Endometrium (tissue), 2 donors: Measurements from ENCODE around the gene PANX2.

Source experiments
- FAIRE-seq: peaks from 2 replicates; lab custom pipeline; 2012; peaks lifted over from hg19 to GRCh38; lab: Jason Lieb, UNC
- donor health status: control.
- donor health status: control.

The PANX2 gene

GRCh38 chr22:50216055-50216683, 45.6 kb downstream of the PANX2 start:
- no peak for FAIRE-seq

- no peak for FAIRE-seq
Observed at GRCh38 chr22:50216684-50217520, 46.4 kb downstream of the PANX2 start.

DNA sequence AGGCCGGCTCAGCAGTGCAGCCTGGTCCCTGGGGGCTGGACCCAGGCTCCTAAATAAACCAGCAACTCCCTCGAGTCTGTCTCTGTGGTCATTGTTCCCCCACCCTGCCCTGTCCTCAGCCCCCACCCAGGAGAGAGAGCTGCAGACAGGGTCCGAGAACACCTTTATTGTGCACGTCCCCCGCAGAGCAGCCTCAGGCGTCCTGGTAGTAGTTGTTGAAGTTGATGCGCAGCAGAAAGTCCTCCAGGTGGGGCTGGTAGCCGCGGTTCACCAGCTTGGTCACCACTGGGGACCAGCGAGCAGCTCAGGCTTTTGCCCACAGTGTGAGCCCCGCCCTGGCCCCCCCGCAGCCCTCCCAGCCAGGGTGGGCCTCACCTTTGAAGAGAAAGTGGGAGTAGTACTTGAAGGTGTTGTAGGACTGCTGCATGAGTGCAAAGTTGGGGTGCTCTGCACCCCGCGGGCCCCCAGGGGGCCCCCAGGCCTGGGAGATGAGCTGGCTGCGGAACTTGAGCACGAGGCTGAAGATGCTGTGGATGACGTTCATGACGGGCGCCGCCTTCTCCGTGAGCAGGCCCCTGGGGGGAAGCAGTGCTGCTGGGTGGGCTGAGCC, 47.1 kb downstream of the PANX2 start:
- FAIRE-seq, result no peak

GRCh38 chr22:50218153-50218995, 47.8 kb downstream of the PANX2 start:
- FAIRE-seq, result no peak

GRCh38 chr22:50218996-50219727, 48.6 kb downstream of the PANX2 start:
- no peak for FAIRE-seq

DNA sequence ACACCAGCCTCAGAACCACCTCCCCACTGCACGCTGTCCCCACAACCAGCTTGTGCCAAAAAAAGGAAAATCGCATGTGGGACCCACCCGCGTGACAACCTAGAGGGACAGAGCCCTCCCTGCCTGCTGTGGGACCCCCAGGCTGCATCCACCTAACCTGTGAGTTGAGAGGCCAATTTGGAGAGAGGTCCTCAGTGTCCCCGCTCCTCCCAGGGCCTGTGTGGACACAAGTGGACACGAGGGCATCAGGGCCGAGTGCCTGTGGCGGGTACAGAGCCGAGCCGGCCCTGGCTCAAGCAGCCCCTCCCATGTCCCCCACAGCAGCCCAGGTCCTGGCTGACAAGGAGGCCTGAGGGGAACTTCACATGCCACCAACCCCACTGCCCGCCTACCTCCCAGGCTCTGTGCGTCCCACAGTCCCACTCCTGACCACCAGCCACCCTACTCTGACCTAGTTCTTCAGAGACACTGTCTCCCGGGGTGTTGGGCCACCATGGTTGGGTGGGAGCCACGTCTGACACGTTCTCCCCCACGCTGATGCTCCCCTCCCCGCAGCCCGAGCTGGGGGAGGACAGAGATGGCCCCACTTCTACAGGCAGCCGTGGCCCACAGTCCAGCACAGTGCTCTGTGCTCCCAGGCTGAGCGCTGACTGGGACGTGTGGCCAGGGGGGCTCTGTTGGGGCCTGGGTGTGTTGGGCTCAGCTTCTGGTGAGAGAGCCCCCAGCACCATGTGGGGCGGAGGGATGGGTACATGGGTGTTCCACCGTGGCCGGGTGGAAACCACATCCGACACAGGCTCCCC, 49.5 kb downstream of the PANX2 start:
- no peak for FAIRE-seq

DNA sequence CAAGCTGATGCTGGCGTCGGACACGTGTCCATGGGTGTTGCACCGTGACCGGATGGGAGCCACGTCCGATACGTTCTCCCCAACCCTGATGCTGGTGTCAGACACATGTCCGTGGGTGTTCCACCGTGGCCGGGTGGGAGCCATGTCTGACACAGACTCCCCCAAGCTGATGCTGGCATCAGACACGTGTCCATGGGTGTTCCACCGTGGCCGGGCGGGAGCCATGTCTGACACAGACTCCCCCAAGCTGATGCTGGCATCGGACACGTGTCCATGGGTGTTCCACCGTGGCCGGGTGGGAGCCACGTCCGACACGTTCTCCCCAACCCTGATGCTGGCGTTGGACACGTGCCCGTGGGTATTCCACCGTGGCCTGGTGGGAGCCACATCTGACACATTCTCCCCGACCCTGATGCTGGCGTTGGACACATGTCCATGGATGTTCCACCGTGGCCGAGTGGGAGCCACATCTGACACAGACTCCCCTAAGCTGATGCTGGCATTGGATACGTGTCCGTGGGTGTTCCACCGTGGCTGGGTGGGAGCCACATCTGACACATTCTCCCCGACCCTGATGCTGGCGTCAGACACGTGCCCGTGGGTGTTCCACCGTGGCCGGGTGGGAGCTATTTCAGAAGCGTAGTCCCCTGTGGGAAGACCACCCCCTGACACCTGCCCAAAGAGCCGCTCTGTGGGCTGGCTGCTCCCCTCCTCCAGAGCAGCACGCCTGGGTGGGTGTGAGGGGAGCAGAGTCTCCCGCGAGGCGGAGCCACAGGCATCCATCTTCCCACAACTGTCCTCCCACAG, 50.3 kb downstream of the PANX2 start:
- no peak for FAIRE-seq

DNA sequence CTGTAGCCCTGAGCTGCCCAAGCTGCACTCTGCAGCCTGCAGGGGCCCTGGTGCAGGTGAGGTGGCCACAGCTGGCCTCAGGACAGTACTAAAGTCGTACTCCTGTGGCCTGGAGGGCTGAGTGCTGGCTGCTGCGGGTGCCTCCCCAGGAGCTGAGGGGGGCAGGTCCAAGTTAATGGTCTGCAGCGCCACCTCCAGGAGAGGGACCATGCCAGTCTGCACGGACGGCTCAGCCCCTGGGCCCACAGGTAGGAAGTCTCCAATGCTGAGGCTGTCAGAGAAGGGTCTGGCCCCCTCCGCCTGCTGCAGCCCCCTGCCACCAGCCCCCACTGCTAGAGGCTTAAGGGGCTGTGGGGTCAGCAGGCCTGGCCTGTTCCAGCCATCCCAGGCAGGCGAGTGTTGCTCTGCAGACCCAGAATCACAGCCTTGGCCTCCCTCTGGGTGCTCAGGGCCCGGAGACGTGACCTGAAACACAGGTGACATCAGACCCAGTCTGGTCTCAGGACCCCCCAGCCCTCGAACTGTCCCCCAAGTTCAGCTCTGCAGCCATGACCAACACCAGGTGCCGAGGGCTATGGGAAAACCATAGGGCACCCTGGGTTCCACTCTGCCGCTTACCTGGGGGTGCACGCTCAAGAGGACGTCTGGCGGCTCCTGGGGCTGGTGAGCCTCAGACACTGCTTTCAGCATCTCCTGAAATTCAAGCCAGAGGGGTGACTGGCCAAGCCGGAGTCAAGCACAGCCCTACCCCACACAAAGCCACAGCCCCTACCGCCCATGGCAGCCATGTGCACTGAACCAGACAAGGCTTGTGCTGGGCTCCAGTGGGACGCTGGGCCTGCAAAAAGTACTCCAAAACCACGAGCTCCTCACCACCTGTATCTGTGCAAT, 51.1 kb downstream of the PANX2 start:
- FAIRE-seq, result no peak

GRCh38 chr22:50222508-50222907, 52.0 kb downstream of the PANX2 start:
- no peak for FAIRE-seq

DNA sequence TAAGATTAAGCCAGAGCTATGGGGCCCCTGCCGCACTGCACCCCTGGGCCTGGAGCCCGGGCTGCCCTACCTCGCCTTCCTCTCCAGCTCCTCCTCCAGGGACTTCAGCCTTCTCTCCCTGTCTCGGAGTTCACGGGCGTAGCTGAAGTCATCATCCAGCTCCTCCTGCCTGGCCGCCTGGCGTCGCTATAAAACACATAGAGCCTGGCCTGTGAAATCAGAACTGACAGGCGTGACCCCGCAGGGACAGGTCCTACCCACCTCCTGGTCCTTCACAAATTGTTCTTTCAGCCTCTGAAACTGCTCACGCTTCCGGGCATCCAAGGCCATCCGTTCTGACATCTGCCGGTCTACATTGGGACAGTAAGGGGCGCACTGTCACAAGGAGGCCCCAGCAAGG, 53.5 kb downstream of the PANX2 start:
- FAIRE-seq, result no peak

DNA sequence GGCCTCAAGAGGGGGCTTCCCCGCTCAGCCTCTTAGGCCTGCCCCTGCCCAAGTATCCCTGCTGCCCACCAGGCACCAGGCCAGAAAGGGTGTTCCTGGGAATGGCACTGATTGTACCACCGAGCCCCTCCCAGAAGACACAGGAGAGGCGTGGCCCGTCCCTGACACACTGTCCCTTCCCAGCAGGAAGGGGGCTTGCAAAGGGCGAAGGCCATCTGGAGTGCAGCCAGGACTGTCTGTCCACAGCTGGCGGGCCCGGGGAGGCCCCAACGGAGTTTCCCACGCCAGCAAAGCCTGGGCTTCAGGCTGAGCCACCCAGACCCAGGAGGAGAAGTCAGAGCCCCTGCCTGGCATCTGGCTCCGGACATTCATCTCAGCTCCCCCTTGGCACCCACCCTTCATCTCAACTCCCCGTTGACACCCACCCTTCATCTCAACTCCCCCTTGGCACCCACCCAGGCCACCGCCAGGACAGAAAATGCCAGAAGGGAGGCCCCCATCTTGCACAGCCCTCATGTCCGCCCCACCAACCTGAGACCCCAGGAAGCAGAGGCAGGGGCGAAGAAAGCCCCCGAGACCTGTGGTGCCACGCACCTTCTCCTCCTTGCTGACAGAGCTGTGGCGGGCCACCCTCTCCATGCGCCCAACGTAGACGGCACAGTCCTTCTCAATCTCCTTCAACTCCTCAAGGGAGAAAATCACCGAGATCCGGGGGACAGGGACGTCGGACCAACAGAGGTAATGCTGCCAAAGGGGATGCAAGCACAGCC, 54.9 kb downstream of the PANX2 start:
- FAIRE-seq, result no peak

DNA sequence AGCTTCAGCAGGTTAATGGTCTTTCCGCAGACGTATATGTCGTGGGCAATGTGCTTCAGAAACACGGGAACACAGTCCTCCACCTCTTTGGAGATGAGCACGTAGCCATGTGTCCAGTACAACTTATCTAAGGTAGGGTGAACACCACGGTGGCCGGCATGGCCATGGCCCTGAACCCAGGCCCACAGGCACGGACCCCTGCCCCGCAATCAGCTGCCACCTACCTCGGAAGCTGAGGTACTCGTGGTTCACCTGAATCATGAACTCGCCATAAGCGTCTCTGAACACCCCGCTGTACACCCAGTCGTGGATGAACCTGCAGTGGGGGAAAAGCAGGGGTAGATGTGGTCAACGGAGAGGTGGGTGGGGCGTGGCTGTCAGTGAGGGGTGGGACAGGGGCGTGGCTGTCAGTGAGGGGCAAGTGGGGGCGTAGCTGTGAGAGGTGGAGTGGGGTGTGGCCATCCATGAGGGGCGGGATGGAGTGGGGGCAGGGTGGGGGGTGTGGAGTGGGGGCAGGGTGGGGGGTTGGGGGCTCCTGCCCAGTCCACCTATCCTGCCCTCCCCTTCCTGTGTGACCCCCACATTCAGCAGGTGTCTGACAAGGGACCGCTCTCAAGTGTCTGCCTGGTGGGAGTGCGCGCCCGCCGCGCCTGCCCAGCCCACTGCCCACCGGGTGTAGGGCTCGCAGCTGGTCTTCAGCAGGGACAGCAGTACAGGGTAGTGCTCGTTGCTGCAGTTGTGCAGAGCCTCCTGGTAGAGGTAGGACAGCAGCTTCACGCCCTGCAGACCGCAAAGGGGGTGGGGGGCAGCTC, 55.7 kb downstream of the PANX2 start:
- FAIRE-seq, result no peak

GRCh38 chr22:50226875-50227165, 56.3 kb downstream of the PANX2 start:
- FAIRE-seq, result no peak

DNA sequence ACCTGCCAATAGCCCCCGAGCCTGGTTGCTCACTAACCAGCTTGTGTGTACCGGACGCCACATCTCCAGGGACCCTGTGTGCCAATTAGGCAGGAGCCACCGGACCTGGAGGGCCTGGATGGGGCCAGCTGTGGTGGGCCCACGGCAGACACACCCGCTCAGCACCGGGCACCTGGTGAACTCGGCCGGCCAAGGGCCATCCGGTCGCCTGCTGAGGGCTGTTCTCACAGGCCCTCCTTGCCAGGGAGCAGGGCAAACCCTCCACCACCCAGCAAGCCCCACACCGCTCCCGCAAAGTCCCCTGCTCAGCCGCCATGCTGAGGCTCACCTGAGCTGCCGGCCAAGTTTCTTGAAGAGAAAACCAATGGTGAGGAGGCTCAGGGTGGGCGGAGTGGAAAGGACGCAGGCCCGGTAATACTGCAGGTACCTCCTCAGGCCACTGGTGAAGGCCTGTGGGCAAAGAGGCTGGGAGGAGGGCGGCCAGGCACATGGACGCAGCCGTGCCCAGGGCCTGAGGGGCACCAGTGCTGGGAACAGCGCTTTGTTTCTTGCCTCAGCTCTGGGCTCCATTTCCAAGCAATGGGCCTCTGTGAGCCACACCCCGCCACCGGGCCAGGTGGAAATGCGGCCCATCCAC, 57.2 kb downstream of the PANX2 start:
- no peak for FAIRE-seq

DNA sequence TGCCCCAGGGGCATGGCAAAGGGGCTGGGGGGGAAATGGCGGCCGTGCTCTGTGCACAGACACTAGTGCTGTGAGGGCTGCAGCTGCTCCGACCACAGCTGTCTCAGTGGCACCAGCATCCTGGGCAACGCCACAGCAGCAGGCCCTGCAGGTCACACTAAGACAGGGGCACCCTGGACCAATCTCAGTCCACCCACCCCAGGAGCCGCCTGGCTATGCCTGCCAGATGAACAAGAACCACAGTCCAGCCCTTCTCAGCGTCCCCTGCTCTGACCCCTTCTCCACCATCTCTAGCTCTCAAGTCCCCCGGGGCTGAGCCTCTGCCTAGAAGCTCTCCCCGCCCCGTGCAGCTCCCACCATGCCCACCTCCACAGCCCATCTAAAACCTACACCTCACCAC, 57.8 kb downstream of the PANX2 start:
- FAIRE-seq, result no peak

DNA sequence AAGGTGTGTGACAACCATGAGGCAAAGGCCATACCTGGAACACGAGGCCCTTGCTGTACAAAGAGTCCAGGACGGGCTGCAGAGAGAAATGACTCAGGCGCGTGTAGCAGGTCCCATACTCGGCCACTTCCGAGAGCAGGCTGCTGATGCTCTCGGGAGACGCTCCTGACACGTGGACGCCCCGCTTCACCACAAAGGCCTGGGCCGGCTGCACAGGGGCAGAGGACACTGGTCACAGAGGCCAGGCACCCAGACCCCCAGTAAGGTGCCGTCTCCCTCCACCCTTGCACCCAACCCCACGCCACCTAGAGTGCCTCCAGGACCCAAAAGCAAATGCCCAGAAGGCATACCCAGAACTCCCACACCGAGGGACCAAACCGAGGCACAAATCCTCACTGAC, 58.8 kb downstream of the PANX2 start:
- FAIRE-seq, result no peak
